NCI-H2227 treated with DMSO at 0.1 percent for 48 hours (cell line): ENCODE results near the gene ZNF609.

Source experiments
- DNase-seq: peaks from one replicate; lab custom pipeline; 2025; lab: John Stamatoyannopoulos, UW

The ZNF609 gene

GRCh38 chr15:64695561-64695992 lies 235.2 kb downstream of the ZNF609 start:
- DNase-seq: peak; percentile 97

- peak; percentile 43 for DNase-seq
Measured at GRCh38 chr15:64696481-64696880, 236.1 kb downstream of the ZNF609 start.

- no peak for DNase-seq
Measured at GRCh38 chr15:64697911-64698369, 237.6 kb downstream of the ZNF609 start.

- DNase-seq: no peak
Measured at GRCh38 chr15:64698823-64699222, 238.4 kb downstream of the ZNF609 start.

- DNase-seq: no peak
Measured at GRCh38 chr15:64699751-64700388, 239.5 kb downstream of the ZNF609 start.

- no peak for DNase-seq
Measured at GRCh38 chr15:64701051-64701450, 240.7 kb downstream of the ZNF609 start.

GRCh38 chr15:64701482-64702184 lies 241.3 kb downstream of the ZNF609 start:
- no peak for DNase-seq

- DNase-seq: peak; percentile 85
Measured at GRCh38 chr15:64702816-64703631, 242.6 kb downstream of the ZNF609 start.

GRCh38 chr15:64703632-64703959 lies 243.2 kb downstream of the ZNF609 start:
- peak; percentile 55 for DNase-seq

GRCh38 chr15:64705006-64705405 lies 244.6 kb downstream of the ZNF609 start:
- no peak for DNase-seq

- no peak for DNase-seq
Measured at GRCh38 chr15:64706011-64706911, 245.9 kb downstream of the ZNF609 start.

GRCh38 chr15:64710676-64711428 lies 250.5 kb downstream of the ZNF609 start:
- peak; percentile 31 for DNase-seq

GRCh38 chr15:64712353-64712752 lies 252.0 kb downstream of the ZNF609 start:
- no peak for DNase-seq

GRCh38 chr15:64713592-64713991 lies 253.2 kb downstream of the ZNF609 start:
- no peak for DNase-seq

GRCh38 chr15:64716452-64716851 lies 256.1 kb downstream of the ZNF609 start:
- no peak for DNase-seq

GRCh38 chr15:64717130-64717529 lies 256.8 kb downstream of the ZNF609 start:
- DNase-seq: no peak

GRCh38 chr15:64717735-64718495 lies 257.5 kb downstream of the ZNF609 start:
- DNase-seq: no peak

GRCh38 chr15:64720188-64720587 lies 259.8 kb downstream of the ZNF609 start:
- DNase-seq: no peak

- no peak for DNase-seq
Measured at GRCh38 chr15:64730151-64730550, 269.8 kb downstream of the ZNF609 start.
